ENCODE data around the gene AKAP6.

AKAP6 gene, protein sequence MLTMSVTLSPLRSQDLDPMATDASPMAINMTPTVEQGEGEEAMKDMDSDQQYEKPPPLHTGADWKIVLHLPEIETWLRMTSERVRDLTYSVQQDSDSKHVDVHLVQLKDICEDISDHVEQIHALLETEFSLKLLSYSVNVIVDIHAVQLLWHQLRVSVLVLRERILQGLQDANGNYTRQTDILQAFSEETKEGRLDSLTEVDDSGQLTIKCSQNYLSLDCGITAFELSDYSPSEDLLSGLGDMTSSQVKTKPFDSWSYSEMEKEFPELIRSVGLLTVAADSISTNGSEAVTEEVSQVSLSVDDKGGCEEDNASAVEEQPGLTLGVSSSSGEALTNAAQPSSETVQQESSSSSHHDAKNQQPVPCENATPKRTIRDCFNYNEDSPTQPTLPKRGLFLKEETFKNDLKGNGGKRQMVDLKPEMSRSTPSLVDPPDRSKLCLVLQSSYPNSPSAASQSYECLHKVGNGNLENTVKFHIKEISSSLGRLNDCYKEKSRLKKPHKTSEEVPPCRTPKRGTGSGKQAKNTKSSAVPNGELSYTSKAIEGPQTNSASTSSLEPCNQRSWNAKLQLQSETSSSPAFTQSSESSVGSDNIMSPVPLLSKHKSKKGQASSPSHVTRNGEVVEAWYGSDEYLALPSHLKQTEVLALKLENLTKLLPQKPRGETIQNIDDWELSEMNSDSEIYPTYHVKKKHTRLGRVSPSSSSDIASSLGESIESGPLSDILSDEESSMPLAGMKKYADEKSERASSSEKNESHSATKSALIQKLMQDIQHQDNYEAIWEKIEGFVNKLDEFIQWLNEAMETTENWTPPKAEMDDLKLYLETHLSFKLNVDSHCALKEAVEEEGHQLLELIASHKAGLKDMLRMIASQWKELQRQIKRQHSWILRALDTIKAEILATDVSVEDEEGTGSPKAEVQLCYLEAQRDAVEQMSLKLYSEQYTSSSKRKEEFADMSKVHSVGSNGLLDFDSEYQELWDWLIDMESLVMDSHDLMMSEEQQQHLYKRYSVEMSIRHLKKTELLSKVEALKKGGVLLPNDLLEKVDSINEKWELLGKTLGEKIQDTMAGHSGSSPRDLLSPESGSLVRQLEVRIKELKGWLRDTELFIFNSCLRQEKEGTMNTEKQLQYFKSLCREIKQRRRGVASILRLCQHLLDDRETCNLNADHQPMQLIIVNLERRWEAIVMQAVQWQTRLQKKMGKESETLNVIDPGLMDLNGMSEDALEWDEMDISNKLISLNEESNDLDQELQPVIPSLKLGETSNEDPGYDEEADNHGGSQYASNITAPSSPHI (N-terminal part only)
- 0 to 1.1 (median 0.27) reads per million in 4 experiments for total RNA-seq

DNA sequence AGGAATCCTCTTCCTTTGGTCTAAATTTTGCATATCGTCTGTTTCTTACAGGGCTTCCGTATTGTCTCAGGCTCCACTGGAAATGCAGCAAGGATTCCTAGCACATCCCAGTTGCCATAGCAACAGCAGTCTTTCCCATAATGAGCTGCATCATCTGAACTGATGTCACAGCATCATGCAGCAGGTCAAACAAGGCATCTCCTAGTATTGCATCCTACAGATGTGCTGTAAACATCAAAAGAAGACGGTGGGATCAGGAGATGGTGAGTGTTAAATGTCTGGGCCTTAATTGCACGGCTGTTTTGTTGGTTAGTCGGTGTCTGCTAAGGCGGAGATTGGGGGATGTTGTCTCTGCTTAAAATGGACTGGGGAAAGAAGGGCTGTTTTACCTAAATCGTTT lies at the start of gene AKAP6:
TSS of gene AKAP6 (plus strand) at position 153 of the 400 bp plus-strand sequence. CDS start 104,196 bp downstream, outside the sequence.
- DNase-seq = no peak

DNA sequence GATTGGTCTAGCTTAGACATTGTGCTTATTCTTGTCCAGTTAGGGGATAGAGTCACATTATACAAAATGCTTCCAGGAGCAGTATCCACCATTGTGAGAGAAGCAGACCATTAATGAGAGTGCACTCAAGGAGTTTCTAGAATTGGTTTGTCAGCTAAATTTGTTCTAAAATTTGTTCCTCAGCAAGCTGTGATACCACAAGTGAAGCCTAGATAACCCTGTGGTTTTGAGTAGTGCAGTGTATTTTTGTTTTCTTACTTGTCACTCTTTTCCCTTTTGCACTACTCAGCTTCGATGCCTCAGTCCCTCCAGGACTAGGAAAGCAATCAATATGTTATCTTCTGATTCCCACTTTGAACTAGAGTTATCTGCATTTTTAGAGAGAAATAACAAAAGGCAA lies 42.5 kb upstream of the AKAP6 start:
- DNase-seq = no peak

DNA sequence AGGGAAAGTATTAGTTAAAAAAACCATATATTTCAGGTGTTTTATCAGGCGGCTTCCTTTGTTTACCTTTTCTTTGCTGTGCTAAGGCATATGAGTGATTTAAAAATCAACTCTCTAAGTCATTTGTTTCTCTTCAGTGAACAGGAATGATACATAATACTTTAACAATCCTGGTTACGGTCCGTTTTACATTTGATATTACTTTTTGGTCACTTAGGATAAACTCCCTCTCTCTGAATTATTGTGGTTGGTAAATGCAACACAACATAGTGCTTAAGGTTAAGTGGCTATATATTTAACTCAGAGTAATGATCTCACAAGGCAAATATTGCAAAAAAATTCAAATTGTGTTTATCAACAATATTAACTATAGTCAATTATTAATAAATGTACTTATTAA lies 32.7 kb upstream of the AKAP6 start:
- no peak for DNase-seq

DNA sequence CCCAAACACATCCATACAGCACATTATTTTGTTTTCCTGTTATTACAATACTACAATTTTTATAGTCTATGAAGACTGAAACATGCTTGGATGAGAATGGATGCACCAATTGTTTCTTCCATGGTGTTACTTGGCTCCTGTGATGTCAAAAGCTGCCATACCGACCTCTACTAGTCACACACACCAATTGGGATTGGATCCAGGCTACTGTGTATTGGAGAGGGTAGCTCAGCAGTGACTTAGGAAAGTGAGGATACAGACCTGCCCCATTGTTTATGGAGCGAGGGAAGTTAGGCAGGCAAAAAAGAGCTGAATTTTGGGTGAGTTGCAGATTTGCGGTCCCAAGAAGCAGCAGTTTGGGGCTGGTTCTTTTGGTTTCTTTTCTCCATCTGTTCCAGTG lies 30.8 kb upstream of the AKAP6 start:
- DNase-seq = no peak

DNA sequence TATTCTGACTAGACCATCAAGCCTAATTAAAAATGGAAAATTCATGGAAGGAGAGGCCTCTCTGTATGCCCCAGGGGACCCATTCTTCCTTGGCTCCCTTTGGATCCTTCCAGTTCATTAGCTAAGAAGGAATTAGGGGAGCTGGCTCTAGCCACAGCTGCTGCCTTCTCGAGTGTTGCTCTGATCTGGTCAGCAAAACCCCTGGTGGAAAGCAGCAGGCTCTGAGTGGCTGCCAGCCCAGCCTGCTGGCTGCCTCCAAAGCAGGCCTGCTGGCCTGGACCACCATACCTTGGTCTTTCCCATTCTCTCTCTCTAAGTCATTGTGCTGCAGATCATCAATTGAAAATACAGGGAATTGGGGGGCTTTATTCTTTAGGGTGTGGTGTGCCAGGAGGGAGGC lies 29.0 kb upstream of the AKAP6 start:
- DNase-seq = no peak

DNA sequence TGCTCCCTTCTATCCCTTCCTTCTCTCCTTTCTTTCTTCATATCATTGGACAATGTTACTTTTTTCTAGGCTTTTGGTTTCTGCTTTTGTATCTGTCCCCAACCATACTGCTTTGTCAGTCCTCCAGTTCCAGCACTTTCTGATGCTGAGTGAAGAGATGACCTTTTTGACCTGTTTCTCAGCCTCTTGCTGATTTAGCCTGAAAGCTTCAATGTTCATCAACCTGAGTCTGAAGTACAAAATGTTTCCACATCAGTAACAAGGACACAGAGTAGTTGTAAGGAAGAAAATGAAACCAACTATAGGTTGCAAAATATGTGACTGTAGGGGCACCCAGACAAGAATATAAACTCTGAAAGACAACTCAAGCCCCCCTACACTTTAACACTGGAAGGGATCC lies 25.2 kb upstream of the AKAP6 start:
- no peak for DNase-seq

DNA sequence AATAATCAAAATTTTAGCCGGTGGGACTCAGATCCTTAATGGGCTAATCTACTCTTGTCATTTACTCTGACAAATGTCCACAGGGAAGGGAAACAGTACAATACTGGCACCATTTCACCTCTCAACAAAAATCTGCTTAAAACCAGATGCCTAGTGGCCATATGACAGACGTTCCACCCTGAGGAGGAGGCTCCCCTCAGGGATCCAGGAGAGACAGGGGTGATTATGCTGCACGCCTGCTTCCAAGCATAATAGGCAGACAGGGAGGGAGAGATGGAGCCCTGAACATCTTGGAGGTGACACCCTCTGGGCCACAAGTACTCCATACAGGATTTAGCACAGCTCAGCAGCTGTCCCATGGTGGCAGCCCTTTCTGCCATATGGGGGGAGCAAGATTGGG lies 24.8 kb upstream of the AKAP6 start:
- DNase-seq = no peak

DNA sequence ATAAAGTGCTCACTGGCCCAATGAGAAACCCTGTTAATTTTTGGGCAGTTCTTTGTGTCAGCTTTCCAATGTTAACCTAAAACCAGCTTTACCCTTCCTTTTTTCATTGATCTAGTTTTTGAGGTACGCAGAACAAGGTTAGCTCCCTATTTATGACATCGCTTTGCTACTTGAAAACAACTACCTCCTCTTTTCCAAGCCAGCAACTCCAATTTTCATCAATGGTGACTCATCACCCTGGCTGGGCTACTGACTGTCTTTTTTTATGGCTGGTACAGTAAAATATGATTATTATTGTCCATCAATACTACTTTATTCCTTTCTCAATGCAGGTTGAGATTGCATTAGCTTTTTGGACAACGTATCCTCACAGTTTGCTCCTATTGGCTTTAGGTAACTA lies 22.5 kb upstream of the AKAP6 start:
- no peak for DNase-seq

DNA sequence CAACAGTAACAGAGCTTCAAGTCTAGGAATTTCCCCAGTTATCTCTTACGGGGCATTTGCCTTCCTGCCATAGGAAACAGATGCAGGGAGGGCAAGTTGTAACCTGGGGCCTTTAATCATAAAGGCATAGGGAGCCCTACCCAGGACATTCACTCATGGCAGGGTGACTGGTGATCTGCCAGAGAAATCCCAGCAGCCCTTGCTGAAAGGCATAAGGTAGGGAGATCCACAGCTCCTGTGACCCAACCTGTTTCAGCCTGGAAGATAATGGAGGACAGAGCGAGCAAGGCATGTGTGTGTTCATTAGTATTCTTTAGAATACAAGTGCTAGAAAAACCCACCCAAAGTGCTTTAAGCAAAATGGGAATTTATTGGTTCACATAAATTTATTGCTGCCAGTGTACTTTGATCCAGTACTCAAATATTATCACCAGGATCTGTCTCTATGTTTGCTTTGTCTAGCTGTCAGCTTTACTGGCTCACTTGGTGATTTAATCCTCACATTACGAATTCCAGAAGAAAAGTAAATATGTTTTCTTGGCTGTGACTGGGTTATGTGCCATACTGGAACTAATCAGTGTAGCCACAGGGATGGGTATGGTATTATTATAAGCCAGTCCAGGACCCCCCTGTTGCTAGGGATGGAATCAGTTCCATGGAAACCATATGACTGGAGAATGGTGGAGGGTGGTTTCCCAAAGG lies 21.1 kb upstream of the AKAP6 start:
- DNase-seq = no peak

DNA sequence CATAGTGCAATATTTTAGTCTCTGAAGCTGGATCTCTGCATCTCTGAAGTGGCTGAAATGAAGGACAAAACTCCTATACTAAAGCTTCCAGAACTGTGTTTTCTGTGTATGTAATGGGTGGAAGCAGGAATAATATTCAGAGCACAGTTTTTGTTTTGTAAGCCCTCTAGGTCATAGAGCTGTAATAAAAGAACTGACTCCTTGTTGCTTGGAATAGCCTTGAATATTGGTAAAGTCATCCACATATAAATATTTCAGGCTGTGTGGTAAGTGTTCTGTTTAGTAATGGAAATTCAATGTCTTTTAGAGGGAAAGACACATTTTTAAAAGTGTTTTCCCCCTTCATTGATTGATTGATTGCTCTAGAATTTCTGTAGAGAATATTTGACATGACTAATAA lies 18.2 kb upstream of the AKAP6 start:
- no peak for DNase-seq

DNA sequence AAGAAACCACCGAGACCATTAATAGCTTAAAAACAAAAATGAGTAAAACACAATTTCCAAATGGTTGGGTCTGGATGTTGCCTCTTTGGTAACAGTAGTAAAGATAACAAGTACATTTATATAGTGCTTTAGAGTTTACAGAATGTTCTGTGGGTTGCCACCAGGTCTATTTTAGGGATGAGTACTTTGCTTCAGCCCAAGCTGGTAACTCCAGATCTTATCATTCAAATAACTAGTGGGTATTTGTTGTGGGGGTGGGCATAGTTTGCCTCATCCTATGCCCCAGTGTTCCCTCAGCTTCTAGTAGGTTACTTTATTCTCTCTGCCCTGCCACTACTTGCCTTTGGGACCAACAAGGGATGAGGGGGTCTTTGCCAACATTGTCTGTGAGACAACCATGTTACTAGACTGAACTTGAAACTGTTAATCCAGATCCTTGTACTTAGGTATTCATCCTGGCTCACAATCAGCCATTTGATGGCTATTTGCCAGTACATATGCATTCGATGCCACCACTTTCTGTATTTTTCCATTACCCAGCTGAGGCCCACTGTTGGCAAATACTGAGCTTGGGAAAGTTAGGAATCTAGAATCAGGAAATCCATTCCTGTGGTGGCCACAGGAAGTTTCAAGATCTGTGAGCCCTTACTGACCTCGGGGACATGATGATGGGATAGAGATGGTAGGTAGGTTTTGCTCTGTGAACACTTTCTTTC lies 17.6 kb upstream of the AKAP6 start:
- DNase-seq = no peak

DNA sequence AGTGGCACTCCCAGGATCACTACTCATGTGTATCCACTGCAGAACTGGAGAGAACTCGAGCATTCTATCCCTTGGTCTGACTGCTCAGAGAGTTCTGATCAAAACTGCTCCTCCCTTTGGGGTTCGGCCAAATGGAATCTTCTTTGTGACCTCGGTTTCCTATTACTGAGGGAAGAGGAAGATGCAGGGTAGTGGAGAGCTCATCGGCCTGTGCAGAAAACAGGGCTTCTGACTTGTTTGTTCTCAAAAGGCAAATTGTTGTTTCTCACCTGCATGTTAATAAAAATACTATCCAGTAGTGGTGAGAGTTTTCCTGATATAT lies 17.1 kb upstream of the AKAP6 start:
- no peak for DNase-seq

DNA sequence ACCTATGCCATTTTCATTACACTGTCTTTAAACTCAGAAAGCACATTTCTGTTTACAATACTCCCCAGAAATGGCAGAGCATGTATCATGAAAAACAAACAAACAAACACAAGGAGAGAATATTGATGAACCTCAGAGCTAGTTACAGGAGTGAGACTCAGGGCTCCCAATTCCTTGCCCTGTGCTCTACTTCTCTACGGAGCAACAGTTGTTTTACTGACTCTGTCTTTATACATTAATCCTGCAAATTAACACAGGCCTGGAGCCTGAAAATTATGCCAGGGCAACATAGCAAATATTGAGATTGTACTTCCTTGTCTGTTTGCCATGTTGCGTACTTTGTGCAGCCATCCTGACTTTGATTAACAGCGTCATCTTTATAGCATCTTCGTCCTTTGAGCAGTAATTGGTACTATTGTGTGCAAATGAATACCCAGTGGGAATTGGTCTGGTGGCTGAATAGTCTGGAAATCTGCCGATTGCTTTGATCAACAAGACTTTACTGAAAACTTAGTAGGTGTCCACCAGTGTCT lies 15.2 kb upstream of the AKAP6 start:
- DNase-seq = no peak

DNA sequence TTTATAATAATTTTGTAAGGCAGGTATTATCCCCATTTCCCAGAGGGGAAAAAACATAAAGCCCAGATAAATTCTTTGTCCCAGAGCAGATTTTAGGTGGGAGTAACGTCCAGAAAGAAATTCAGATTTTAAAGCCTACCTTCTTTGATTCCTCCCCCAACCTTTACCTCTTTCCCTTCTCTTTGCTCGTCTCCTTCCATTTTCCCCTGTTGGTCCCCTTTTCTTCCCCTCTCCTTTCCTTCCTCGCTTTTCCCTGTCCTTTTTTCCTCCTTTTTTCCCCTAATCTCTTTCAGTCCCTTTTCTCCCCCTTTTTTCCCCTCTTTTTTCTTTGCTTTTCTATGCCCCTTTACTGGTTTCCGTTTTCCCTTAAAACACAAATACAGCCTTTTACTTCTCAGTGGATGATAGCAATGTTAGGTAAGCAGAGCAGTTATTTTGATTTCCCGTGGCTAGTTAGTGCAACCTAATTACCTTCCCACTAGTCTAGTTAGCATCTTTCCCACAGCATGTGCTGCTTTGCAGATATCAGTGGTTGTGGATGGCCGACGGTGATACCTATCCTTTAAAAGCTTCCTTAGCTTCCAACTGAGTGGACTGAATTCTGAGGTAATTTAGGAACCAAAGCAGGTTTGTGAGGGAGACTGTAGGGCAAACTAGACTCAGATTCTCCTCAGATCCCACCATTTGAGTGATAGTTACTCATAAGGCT lies 10.9 kb upstream of the AKAP6 start:
- DNase-seq = no peak

DNA sequence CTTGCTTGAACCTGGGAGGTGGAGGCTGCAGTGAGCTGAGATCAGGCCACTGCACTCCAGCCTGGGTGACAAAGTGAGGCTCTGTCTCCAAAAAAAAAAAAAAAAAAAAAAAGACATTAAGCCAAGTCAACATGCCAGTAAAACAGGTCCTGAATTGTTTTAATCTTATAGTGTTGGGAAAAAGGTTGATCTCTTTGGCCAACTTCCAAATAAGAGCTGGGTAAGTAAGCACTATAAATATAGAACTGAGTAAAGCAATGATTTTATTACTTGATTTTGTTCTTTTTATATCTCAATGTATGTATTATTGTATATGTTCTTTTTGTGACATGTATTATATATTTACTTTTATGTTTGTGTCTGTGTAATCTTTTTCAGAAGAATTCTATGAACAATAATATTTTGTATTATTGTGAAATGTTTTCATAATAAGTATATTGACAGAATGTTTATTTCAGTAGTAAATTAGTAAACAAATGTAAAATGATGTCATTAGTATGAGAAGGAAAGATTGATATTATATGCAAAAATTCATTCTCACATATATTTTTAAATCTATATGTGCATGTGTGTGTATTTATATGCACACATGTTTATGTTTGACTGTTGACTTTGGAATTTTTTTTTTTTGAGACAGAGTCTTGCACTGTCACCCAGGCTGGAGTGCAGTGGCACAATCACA lies 9.6 kb upstream of the AKAP6 start:
- no peak for DNase-seq

DNA sequence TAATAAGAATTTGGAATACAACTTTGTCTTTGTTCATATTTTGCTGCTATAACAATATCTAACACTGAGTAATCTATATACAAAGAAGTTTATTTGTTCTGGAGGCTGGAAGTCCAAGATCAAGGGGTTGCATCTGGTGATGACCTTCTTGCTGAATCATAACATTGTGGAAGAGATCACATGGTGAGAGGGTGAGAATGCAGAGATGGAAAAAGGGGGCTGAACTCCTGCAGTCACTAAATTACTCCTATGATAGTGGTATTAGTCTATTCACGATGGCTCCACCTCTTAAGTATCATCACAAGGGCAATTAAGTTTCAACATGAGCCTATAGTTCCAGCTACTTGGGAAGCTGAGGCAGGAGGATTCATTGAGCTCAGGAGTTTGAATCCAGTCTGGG lies 4.5 kb upstream of the AKAP6 start:
- DNase-seq = no peak

DNA sequence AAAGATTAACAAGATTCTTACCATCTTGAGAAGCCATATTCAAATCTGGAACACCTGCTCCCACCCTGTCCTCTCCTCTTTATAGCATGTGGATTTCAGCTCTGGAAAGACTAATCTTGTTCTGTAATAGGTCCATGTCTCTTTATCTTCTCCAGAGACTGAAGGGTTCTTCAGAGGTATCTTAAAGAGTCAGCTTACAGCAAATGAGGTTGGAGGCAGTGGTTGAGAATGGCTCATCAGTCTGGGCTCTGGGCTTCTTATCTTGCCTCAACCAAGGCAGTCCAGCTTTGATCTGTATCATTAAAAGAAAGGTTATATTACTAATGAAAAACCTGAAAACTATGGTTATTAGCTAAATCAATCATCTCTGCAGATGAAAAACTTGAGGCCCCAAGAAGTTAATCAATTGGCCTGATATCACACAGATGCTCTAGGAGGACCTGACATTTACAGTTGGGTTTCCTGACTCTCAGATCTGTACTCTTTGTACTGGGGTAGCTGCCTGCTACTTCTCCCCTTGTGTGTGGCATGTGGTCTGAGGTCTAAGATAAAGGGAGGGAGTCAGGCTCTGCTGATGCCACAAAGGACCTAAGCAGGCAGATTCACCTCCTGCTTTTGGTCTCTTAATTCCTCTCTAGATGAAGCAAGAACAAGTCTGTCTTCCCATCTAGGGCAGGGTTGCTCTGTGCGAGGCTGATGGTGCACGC lies 1.7 kb upstream of the AKAP6 start:
- no peak for DNase-seq

DNA sequence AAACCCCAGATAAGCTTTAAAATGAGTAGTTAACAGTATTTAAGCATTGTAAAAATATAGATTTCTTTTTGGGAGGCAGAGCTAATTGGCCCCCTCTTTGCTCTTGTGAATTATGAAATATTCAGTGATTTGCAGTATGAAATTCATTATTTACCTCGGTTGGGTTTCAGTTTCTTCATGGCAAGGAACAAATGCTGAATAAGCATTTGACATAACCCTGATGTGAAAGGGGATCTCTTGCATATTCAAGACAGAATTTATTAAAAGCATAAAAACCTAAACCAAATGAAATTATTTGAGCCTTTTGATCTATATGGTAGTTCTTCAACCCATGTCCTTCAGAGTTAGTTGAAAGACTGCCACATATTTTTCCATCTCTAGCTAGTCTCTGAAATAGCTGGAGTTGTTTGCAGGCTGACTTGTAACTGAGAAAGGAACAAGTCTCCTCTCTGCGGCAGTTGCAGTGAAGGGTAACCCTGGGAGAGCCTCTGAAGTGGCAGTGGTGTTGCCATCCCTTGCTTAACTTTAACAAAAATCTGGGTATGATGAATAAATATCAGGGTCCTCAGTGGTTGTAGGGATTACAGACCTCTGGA lies 690 bp downstream of the AKAP6 start:
- no peak for DNase-seq

Data from effector CD8-positive, alpha-beta T cell (primary cell).